Measurements from ENCODE around the gene PI4KA. TPM values are rescaled to one million over a fixed set of nuclear protein-coding genes. Genes with fewer than 3 reads are reported as not detected.

Gene PI4KA
- total RNA-seq, 1 experiment from 2014 or later = 65.8 TPM

GRCh38 chr22:20802922-20803553 lies 55.6 kb downstream of the PI4KA start:
- Mint-ChIP-seq H3K9me3 (no peaks in the 10 kb centered on the region), H3K4me3 (no peak overlapping the region), H3K27ac (no peak overlapping the region), H3K4me1 (peaks cover 10% of the 10 kb centered on the region in 2 experiments), H3K27me3 (ENCODE audit: low read depth) (no peaks in the 10 kb centered on the region), H3K36me3 (ENCODE audit: insufficient read depth in 1 of 3, low read depth in 3 of 3) (peaks cover 15 to 80% (median 54%) of the 10 kb centered on the region in 3 experiments)
- no peak overlapping the region for H4K5ac ChIP-seq (ENCODE audit: insufficient read length, low read depth, low read length)
- H3K56ac ChIP-seq (ENCODE audit: insufficient read length, low read depth, low read length) = no peak overlapping the region
- no peaks in the 10 kb centered on the region for H3K9me3 ChIP-seq (ENCODE audit: control insufficient read depth, low read depth, low read length)
- no peak overlapping the region for H3T11ph ChIP-seq (ENCODE audit: low read length)
- no peaks in the 10 kb centered on the region for H3K27me3 ChIP-seq (ENCODE audit: insufficient read depth, low read length)
- H3K23me2 ChIP-seq (ENCODE audit: insufficient read length, low read depth, low read length, poor library complexity, severe bottlenecking) = no peaks in the 10 kb centered on the region
- H4K20me1 ChIP-seq (ENCODE audit: control insufficient read depth, insufficient read depth, insufficient read length) = no peaks in the 10 kb centered on the region
- H2BK12ac ChIP-seq (ENCODE audit: insufficient read length, low read depth, low read length) = no peak overlapping the region
- H3K79me2 ChIP-seq (ENCODE audit: insufficient read depth, low read length) = no peaks in the 10 kb centered on the region
- H3K4me2 ChIP-seq (ENCODE audit: insufficient read depth, insufficient read length, low read length) = no peak overlapping the region
- no peak overlapping the region for H2AK5ac ChIP-seq (ENCODE audit: insufficient read length, low read length)
- no peaks in the 10 kb centered on the region for H3K79me1 ChIP-seq (ENCODE audit: insufficient read depth, low read depth, low read length, poor library complexity, severe bottlenecking)
- no peak overlapping the region for H3K23ac ChIP-seq (ENCODE audit: insufficient read length, low read depth, low read length)
- WGBS (ENCODE audit: extremely low coverage, insufficient read length, low lambda C conversion rate) = no CpG with 5 or more reads among the region's 11 CpGs
- no peak overlapping the region for H3K9ac ChIP-seq (ENCODE audit: extremely low read depth, insufficient read length, low read length)
- H2BK5ac ChIP-seq (ENCODE audit: insufficient read length, low read length) = no peak overlapping the region
- no peak overlapping the region for H3K4ac ChIP-seq (ENCODE audit: low read depth, low read length)
- no peak overlapping the region for H4K8ac ChIP-seq (replicated peaks; ENCODE audit: insufficient read length, low read depth, low read length)
- no peak for DNase-seq
- H3K4me1 ChIP-seq (ENCODE audit: insufficient read depth, low read length) = no peaks in the 10 kb centered on the region
- no peak overlapping the region for H2BK20ac ChIP-seq (ENCODE audit: low read depth, low read length, poor library complexity, severe bottlenecking)
- no peak overlapping the region for H2AFZ ChIP-seq (ENCODE audit: low read length)
- no peak overlapping the region for H3K18ac ChIP-seq (ENCODE audit: insufficient read length, low read depth, low read length)
- no peak overlapping the region for H4K91ac ChIP-seq (ENCODE audit: insufficient read length, low read depth, low read length)
- H3K14ac ChIP-seq (ENCODE audit: insufficient read depth, low read length) = no peak overlapping the region
- H2BK120ac ChIP-seq (ENCODE audit: low read depth, low read length, poor library complexity, severe bottlenecking) = no peak overlapping the region
- no peak for TF ChIP-seq CTCF (conservative IDR thresholded peaks at IDR 0.05)
- no peak overlapping the region for H2BK15ac ChIP-seq (ENCODE audit: low read depth, low read length)
- H3K27ac ChIP-seq (ENCODE audit: insufficient read length, low read depth, low read length) = no peak overlapping the region
